Measurements from ENCODE around the gene GID8. TPM values are rescaled to one million over a fixed set of nuclear protein-coding genes. Genes with fewer than 3 reads are reported as not detected.

Gene GID8
- polyA plus RNA-seq, 1 donor from 2014 or later = 54.8 TPM

DNA sequence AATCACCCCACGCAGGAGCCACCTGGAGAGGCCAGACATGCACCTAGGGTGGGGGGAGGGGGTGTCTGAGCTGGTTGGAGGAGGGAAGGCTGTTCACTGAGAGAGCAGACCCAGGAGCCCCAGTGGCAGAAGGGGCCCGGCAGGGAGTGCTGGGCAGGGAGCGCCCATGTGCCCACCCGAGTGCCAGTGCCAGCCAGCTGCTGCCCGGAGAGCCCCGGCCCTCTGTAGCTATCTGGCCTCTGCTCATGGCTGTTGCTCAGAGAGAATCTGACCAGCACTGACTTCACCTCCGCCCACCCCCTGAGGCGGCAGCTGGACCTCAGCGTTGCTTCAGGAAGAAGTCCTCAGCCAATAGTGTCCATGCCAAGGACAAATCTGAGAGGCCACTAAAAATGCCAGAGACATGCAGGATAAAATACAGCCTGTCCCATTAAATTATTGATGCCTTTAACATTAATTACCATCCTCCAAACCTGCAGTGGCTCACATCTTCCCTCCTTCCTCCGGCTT, 37.4 kb downstream of the GID8 start (continued):
- TF ChIP-seq, protein P1, sequence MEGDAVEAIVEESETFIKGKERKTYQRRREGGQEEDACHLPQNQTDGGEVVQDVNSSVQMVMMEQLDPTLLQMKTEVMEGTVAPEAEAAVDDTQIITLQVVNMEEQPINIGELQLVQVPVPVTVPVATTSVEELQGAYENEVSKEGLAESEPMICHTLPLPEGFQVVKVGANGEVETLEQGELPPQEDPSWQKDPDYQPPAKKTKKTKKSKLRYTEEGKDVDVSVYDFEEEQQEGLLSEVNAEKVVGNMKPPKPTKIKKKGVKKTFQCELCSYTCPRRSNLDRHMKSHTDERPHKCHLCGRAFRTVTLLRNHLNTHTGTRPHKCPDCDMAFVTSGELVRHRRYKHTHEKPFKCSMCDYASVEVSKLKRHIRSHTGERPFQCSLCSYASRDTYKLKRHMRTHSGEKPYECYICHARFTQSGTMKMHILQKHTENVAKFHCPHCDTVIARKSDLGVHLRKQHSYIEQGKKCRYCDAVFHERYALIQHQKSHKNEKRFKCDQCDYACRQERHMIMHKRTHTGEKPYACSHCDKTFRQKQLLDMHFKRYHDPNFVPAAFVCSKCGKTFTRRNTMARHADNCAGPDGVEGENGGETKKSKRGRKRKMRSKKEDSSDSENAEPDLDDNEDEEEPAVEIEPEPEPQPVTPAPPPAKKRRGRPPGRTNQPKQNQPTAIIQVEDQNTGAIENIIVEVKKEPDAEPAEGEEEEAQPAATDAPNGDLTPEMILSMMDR (IDR thresholded peaks at IDR 0.05; ENCODE audit: poor library complexity, severe bottlenecking) = no peak
- no peak for TF ChIP-seq MXI1 (conservative IDR thresholded peaks at IDR 0.05; ENCODE audit: poor library complexity, severe bottlenecking)

DNA sequence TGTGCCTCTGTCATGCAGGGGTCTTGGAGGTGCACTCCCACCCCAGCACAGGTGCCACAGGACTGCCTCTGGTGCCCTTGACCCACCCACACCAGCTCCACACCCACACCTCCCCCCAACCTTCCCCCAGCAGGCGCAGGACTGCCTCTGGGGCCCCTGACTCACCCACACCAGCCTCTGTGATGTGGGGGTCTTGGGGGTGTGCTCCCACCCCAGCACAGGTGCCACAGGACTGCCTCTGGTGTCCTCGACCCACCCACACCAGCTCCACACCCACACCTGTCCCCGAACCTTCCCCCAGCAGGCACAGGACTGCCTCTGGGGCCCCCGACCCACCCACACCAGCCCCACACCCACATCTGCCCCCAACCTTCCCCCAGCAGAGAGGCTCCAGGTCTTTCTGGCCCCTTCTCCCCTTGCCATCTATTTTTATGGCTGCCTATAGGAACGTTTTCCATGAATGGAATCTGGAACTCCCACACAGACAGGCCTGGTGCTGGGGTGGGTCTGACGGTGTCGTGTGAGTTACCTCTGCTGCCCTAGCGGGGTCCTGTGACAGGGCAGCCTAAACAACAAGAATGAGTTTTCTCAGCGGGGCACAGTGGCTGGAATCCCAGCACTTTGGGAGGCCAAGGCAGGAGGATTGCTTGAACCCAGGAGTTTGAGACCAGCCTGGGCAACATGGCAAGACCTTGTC, 38.0 kb downstream of the GID8 start:
- Histone ChIP-seq H3F3A (ENCODE audit: insufficient read depth, low read length, poor library complexity, severe bottlenecking) (no peaks in the 10 kb centered on the region), H3K9ac (ENCODE audit: low read length) (no peak overlapping the region), H3K9me2 (ENCODE audit: insufficient read depth, low read length) (no peaks in the 10 kb centered on the region), H3K9me3 (ENCODE audit: low read length) (no peaks in the 10 kb centered on the region), H3K4me2 (ENCODE audit: low read length) (no peak overlapping the region), H3K27me3 (ENCODE audit: insufficient read depth, low read depth, low read length) (peaks cover 22% of the 10 kb centered on the region), H4K20me1 (ENCODE audit: insufficient read depth) (no peaks in the 10 kb centered on the region), H3K79me2 (replicated peaks; ENCODE audit: insufficient read depth, low read length) (no peaks in the 10 kb centered on the region), H3K27ac (ENCODE audit: low read length) (no peak overlapping the region), H3K36me3 (ENCODE audit: insufficient read depth, low read length) (no peaks in the 10 kb centered on the region), H2AFZ (ENCODE audit: low read depth, low read length) (no peak overlapping the region), H3K4me3 (ENCODE audit: low read length) (no peak overlapping the region)
- TF ChIP-seq TAF1 (IDR thresholded peaks at IDR 0.05; ENCODE audit: low read depth) (no peak), MXI1 (conservative IDR thresholded peaks at IDR 0.05; ENCODE audit: poor library complexity, severe bottlenecking) (no peak), POLR2AphosphoS5 (IDR thresholded peaks at IDR 0.05) (no peak)

DNA sequence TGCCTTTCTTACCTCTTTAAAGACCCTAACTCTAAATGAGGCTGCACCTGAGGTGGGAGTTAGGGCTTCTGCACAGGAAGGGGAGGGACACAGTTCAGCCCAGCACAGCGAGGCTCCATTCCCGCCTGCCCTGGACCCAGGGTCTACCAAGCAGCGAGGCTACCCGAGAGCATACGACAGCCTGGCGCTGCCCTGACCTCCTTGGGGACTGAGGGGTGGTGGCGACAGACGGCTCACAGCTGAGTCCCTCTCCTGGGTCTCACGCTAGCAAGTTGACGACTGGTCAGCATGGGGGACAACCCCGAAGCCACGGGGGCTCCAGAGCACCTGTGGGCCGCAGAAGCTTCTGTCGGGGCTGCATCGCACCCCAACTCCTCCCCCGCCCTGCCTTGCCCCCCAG, 38.9 kb downstream of the GID8 start:
- Histone ChIP-seq H3K4me2 (ENCODE audit: low read length) (no peak overlapping the region), H3K36me3 (ENCODE audit: insufficient read depth, low read length) (no peaks in the 10 kb centered on the region), H2AFZ (ENCODE audit: low read depth, low read length) (no peak overlapping the region), H3K9me3 (ENCODE audit: low read length) (no peaks in the 10 kb centered on the region), H3K9ac (ENCODE audit: low read length) (no peak overlapping the region), H3K79me2 (replicated peaks; ENCODE audit: insufficient read depth, low read length) (no peaks in the 10 kb centered on the region), H3K9me2 (ENCODE audit: insufficient read depth, low read length) (no peaks in the 10 kb centered on the region), H3K27me3 (ENCODE audit: insufficient read depth, low read depth, low read length) (peaks cover 22% of the 10 kb centered on the region), H3K27ac (ENCODE audit: low read length) (no peak overlapping the region), H3F3A (ENCODE audit: insufficient read depth, low read length, poor library complexity, severe bottlenecking) (no peaks in the 10 kb centered on the region), H3K4me3 (ENCODE audit: low read length) (no peak overlapping the region), H4K20me1 (ENCODE audit: insufficient read depth) (no peaks in the 10 kb centered on the region)
- TF ChIP-seq TAF1 (IDR thresholded peaks at IDR 0.05; ENCODE audit: low read depth) = no peak

DNA sequence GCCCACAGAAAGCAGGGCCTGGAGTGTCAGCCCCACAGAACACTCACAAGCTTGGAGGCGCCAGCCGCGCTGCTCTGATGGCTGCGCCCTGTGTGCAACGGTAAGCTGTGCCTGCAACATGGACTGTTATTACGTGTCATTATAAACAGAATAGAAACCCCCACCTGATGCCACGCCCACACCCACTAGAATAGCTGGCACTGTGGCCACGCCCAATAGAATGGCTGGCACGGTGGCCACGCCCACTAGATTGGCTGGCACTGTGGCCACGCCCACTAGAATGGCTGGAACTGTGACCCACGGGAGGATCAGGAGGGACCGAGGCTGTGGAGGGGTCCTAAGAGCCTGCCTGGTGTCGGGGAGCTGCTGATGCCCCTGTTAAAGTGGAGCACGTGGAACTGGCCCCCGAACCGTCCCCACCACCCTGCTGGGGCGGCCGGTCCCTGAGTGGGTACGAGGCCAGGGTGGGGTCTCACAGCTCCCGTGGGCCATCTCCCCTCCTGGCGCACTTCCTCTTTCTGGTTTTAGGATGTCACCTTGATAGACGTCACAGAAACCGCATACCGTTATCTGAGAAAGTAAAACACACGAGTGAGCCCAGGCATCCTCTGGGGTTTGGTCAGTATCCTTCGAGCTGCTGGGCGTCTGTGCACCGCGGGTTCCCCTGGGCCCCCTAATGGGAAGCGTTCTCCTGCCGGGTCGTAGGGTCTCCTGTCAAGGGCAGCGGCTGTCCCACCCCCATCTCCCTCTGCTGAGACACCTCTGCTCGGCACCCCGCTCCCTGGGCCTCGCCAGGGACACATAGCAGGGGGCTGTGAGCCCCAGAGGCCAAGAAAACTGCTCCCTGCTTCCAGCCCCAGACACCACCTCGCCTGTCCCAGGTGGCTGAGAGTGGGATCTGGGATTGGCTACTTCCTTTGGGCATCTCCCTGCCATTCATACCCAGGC, 39.9 kb downstream of the GID8 start:
- H3K79me2 ChIP-seq (replicated peaks; ENCODE audit: insufficient read depth, low read length) = no peaks in the 10 kb centered on the region
- TF ChIP-seq TAF1 (IDR thresholded peaks at IDR 0.05; ENCODE audit: low read depth) (no peak), REST (IDR thresholded peaks at IDR 0.05; ENCODE audit: borderline replicate concordance) (no peak), POLR2AphosphoS5 (IDR thresholded peaks at IDR 0.05) (no peak), EZH2 (IDR thresholded peaks at IDR 0.05; ENCODE audit: borderline replicate concordance, insufficient read depth, low read length, poor library complexity, severe bottlenecking) (no peak), SMC3 (conservative IDR thresholded peaks at IDR 0.05; ENCODE audit: poor library complexity) (no peak), EP300 (conservative IDR thresholded peaks at IDR 0.05; ENCODE audit: poor library complexity, severe bottlenecking) (no peak), MXI1 (conservative IDR thresholded peaks at IDR 0.05; ENCODE audit: poor library complexity, severe bottlenecking) (no peak), RAD21 (conservative IDR thresholded peaks at IDR 0.05) (no peak)
- TF ChIP-seq, protein P1 (IDR thresholded peaks at IDR 0.05; ENCODE audit: poor library complexity, severe bottlenecking) = no peak
- H3K9ac ChIP-seq (ENCODE audit: low read length) = no peak overlapping the region
- no peaks in the 10 kb centered on the region for H3K9me2 ChIP-seq (ENCODE audit: insufficient read depth, low read length)
- H3K9me3 ChIP-seq (ENCODE audit: low read length) = no peaks in the 10 kb centered on the region
- H3K4me3 ChIP-seq (ENCODE audit: low read length) = no peak overlapping the region
- H3K27me3 ChIP-seq (ENCODE audit: insufficient read depth, low read depth, low read length) = peaks cover 17% of the 10 kb centered on the region
- no peaks in the 10 kb centered on the region for H3F3A ChIP-seq (ENCODE audit: insufficient read depth, low read length, poor library complexity, severe bottlenecking)
- H3K36me3 ChIP-seq (ENCODE audit: insufficient read depth, low read length) = no peaks in the 10 kb centered on the region
- no peak overlapping the region for H3K27ac ChIP-seq (ENCODE audit: low read length)
- no peak overlapping the region for H3K4me2 ChIP-seq (ENCODE audit: low read length)
- H4K20me1 ChIP-seq (ENCODE audit: insufficient read depth) = no peaks in the 10 kb centered on the region
- no peak overlapping the region for H2AFZ ChIP-seq (ENCODE audit: low read depth, low read length)
